ELF-1 (cell line): Measurements from ENCODE around the gene SMIM41.

ENCODE experiments used
- DNase-seq: peaks from one replicate; pipeline ENCODE4 v3.0.0-alpha.2; 2016; ENCODE audit warnings: low read depth, low spot score

SMIM41 gene

GRCh38 chr12:52121824-52122539 is 42.5 kb downstream of the SMIM41 start:
- DNase-seq, result peak; percentile 80

GRCh38 chr12:52122540-52122871 is 43.0 kb downstream of the SMIM41 start:
- DNase-seq, result no peak

DNA sequence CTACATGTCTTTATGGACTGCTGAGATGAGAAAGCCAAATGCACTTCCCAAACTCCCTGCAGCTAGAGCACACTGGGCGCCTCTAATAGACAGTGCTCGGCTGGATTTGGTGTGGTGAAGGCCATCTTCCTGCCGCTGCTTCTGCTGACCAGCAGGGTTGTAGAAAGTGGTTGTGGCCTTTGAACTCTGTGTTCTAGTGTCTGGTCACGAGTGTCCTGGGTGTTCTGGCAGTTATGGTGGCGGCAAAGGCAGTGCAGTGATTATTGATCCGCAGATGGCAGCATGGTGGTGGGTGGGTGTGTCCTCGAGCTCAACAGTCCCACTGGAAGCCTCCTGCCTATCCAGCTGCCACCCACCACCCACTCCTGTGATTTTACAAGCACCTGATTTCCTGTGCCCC is 43.4 kb downstream of the SMIM41 start:
- DNase-seq, result no peak

DNA sequence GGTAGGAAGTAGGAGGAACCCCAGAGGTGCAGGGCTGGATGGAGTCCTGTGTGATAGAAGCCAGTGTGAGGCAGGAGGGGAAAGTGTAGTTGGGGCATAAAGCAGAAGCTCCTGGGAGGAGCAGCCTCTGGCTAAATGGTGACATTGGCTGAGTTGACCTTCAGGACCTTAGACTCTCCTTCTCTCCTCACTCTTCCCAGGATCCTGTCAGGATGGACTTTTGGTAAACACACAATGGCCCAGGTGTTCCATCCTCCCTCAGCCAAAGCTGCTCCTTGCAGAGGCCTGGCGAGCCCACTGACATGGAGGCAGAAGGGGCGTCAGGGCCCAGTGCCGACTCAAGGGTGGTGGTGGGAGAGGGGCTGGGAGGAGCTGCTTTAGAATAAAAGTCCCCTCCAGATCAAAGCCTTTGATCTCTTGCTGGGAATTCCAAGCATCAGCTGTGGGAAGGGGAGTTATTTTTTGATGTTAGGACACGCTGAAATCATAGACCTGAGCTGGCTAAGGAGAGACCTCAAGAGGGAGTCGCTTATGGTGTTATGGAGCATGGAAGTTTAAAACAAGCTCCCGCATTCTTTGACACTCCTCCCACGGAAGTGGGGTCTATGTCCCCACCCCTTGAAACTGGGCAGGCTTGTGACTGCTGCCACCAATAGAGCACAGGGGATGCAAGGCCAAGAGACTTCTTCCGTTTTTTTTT is 44.1 kb downstream of the SMIM41 start:
- DNase-seq, result peak; percentile 48

DNA sequence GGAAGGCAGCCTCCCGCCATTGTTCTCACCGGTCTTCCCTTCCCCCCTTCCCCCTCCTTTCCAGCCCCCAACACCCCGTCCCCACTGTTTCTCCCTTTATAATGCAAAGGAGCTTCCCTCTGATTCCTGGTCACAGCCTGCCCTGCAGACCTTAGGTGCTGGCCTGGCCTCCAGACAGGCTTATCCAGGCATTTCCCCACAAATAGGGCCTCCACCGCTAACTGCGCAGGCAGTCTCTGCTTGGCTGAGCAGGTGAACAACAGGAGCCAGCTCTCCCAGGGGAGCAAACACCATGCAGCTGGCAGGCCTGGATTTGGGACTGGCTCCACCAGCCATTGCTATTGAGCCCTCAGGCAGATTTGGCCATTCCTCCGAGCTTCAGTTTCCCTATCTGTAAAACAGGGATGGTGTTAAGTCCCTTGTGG is 46.0 kb downstream of the SMIM41 start:
- DNase-seq, result peak; percentile 76

GRCh38 chr12:52126050-52126604 is 46.6 kb downstream of the SMIM41 start:
- DNase-seq, result peak; percentile 68

DNA sequence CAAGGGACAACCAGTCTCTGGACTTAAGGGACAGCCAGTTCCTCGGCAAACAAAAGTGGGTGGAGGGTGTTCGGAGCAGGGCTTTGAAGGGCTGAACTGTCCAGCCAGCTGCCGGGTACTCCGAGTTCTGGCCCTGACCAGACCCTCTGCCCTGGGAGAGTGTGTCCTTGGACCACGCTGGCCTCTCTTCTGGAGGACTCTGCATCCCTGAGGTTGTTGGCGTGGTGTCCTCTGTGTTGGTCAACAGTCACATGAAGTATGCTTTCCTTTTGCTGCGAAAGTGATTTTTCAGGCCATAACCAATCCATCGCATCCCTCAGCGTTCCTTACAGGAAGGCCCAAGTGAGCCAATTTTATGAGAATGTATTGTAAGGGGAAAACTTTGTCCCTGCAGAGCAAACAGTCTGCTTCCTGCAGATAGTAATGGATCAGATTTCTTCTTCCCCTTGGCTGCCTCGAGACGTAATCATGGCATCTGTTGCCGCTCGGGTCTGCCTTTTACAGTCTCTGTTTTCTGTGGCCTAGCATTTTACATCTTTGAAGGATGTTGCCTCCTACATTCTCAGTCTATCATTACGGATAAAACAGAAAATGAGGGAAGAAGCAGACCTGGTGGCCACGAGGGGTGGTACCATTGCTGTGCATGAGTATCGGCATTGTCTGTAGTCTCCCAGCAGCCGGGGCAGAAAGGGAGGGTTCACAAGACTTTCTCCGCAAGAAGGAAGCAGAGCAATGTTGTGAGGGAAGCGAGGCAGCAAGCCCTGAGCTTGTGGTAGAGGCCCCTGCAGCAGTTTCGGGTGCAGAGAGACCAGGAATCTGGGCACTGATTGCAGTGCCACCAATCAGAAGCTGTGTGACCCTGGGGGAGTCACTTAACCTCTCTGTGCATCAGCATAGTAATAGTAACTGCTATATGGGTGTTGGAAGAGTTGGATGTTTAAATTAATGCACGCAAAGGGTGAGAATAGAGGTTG is 47.4 kb downstream of the SMIM41 start:
- DNase-seq, result no peak

DNA sequence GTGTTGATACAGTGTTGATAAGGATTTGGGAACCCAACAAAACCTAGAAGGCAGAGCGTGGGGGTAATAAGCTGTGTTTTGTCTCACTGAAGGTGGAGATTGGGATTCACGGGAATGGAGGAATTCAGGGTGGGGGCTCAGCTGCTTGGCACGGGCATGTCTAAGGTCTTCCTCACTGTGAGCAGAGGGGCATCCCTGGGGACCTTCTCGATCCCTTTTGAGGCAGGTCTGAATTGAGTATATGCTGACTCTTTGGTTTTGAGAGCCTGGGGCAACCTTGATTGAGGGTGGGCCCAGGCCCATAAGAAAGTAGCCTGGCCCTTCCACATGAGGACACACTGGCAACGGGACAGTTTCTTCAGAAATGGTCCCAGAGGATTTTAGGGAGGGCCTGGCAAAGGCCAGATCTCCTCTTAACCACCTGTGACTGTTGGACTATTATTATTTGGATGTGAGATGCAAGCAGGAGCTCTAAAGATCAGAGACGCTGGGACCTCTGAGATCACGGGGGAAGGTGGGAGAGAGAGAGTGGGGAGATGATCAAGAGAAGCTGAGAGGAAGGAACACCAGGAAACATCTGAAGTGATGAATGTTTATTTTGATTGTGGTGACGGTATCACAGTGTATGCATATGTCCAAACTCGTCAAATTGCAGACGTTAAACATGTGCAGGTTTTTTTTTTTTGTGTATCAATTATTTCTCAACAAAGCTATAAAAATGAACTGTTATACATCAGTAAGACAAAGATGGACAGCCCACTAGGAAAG is 48.4 kb downstream of the SMIM41 start:
- no peak for DNase-seq

GRCh38 chr12:52130711-52131110 is 51.2 kb downstream of the SMIM41 start:
- peak; percentile 49 for DNase-seq

DNA sequence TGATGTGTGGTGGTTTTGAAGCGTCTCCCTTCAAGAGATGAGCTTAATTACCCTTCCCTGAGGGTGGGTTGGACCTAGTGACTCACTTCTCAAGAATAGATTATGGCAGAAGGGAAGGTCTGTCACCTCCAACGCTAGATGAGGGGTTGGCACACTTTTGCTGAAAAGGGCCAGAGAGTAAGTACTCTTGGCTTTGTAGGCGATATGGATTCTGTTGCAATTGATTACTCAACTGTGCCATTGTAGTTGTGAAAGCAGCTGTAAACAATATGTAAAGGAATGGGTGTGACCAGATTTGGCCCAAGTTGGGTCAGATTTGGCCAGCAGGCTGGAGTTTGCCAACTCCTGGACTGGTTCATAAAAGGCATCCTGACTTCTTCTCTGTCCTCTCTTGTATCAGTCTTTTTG is 53.3 kb downstream of the SMIM41 start:
- peak; percentile 1 for DNase-seq

DNA sequence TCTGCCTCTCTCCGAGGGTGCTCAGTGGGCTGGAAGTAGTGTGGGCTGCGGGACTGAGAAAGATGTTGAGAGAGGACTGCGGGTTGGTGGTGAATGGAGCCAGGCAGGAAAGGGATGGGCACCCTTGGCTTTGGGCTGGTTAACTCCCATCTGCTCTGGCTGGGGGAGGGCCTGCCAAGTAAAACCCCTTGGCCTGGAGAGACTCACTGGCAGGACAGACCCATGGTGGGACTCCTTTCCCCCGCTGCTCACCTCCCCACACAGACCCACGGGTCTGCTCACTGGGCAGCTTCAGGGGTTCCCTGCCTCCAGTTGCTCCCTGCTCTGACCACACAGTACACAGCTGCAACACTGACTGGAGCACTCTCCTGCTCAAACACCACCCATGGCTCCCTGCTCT is 58.2 kb downstream of the SMIM41 start:
- DNase-seq, result no peak

DNA sequence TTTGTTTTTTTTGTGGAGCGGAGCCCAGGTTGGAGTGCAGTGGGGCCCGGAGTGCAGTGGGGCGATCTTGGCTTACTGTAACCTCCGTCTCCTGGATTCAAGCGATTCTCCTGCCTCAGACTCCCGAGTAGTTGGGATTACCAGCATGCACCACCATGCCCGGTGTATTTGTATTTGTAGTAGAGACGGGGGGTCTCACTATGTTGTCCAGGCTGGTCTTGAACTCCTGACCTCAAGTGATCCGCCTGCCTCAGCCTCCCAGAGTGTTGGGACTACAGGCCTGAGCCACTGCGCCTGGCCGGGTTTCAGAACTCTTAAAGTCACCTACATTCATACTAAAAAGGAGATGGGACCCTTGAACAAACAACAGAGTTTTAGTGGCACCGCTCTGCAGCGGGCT is 59.6 kb downstream of the SMIM41 start:
- no peak for DNase-seq

- peak; percentile 82 for DNase-seq
These were observed 60.1 kb downstream of the SMIM41 start for GRCh38 chr12:52139579-52140062.

GRCh38 chr12:52141306-52141705 is 61.8 kb downstream of the SMIM41 start:
- peak; percentile 38 for DNase-seq

GRCh38 chr12:52141875-52142274 is 62.4 kb downstream of the SMIM41 start:
- no peak for DNase-seq

GRCh38 chr12:52142431-52142830 is 62.9 kb downstream of the SMIM41 start:
- DNase-seq, result no peak

DNA sequence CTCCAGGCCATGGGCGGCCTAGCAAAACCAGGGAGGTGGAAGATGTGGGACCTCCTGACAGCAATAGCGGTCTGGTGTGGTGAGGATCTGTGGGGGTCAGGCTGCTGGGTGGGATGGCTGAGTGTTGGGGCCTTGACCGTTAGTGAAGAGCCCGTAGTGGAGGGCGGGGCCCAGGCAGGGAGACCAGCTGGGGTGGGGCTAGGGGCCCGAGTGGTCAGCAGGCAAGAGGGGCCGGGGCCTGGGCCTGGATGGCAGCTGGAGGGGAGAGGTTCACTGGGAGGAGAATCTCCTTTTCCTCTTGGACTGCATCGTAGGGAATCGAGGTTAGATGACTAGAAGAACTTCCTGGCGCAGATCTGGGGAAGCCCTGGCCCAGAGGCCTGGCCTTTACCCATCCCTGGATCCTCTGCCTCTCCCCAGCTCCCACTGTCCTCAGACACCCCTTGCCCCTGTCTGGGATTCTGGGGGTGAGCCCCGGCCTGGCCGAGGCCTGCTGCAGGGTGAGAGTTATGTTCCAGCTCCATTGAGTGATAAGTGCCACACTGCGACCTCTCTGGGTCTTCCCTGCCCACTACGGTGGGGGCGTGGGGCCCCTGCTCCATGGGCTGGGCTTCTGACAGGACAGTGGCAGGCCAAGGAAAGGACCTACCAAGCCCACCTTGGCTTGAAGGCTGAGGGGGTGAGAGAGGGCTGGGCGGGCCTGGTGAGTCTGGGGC is 65.2 kb downstream of the SMIM41 start:
- DNase-seq, result no peak

DNA sequence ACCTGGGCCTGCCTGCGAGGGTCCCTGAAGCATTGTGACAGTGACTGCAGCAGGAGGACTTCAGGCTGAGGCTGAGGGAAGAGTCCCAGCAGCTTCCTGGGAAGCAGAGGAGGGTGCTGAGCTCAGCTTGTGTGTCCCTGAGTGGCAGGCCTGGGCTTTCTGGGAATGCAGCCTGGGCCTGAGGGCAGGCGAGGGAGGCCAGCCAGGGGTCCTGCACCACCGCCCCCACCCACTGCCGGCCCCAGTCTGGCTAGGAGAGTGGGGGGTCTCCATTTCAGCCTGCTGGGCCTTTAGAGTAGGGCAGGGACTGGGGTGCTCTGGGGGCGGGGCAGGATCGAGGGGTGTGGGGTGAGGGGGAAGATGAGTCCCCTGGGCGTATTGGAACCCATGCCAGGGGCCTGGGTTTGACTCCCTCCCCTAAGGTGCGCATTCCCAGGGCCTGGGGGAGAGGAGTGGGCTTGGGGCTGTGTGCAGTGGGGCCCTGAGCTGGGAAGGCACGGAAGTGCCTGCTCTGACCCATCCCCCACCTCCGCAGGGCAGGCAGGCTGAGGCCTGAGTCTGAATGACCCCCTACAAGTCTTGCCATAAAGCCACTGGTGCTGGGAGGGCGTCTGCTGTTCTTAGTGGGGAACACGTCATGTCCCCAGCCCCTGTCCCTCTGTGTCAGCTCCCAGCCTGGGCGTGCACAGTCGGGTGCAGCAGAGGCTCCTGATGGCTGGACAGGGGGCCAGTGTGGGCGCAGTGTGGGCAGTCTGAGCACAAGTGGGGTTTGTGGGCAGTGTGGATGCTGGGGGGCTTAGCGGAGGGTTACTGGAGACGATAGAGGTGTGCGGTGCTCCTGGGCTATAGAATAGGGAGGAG is 66.0 kb downstream of the SMIM41 start:
- peak; percentile 56 for DNase-seq

DNA sequence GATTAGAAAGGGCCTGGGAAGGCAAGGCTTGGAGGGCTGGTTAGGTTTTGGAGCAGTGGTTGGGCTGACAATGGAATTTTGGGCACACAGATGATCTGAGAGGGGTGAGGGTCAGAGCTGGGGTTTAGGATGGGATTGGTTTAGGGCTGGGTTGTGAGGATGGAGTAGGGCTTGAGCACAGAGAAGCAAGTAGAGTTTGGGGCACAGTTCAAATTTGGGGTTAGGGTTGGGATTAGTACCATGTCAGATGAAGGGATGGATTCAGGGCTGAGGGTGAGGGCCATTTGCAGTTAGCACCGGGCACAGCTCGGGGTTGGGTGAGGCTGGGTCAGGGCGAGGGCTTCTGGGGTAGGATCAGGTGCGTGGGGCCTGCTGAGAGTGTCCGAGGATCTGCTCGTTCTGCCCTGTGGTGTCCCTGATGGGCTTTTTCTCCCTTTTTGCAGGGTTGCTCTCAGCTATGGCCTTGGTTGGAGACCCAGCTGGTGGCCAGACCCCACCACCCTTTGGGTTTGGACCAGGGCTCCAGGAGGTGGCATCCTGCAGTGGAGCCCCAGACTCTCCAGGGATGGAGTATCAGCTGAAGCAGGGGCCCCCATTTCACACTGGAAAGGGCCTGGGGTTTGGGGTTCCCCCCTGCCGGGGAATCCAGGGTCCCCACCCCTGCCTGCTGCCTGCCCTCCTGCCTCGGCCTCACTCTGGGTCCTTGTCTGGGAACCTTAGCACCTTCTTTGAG is 66.8 kb downstream of the SMIM41 start:
- no peak for DNase-seq
